Trophoblast cell (in vitro differentiated cells and primary cell): Measurements from ENCODE around the gene KIF5C.

Experiments used
- DNase-seq, 2 donors: peaks; one replicate each; pipeline ENCODE4 v3.0.0-alpha.2; 2016
- H2AFZ ChIP-seq: 2 replicates; pipeline ENCODE4 v1.6.1; 2013; ENCODE audit warnings: low read length, moderate library complexity, mild to moderate bottlenecking; ENCODE audit not compliant: insufficient read depth, poor library complexity
- H2AK5ac ChIP-seq: 2 replicates; pipeline ENCODE4 v1.6.1; 2013; ENCODE audit warnings: mild to moderate bottlenecking, low read length
- H2BK120ac ChIP-seq: 2 replicates; pipeline ENCODE4 v1.6.1; 2013; ENCODE audit warnings: low read length, mild to moderate bottlenecking, moderate library complexity; ENCODE audit not compliant: insufficient read depth, poor library complexity
- H2BK12ac ChIP-seq: 2 replicates; pipeline ENCODE4 v1.6.1; 2013; ENCODE audit warnings: mild to moderate bottlenecking, low read length, moderate library complexity
- H2BK5ac ChIP-seq: 2 replicates; pipeline ENCODE4 v1.6.1; 2013; ENCODE audit warnings: low read length, low read depth, moderate library complexity, mild to moderate bottlenecking; ENCODE audit not compliant: poor library complexity
- H3K14ac ChIP-seq: 2 replicates; pipeline ENCODE4 v1.6.1; 2013; ENCODE audit warnings: mild to moderate bottlenecking, low read length
- H3K18ac ChIP-seq: 2 replicates; pipeline ENCODE4 v1.6.1; 2013; ENCODE audit warnings: mild to moderate bottlenecking, low read length
- H3K23ac ChIP-seq: 2 replicates; pipeline ENCODE4 v1.6.1; 2013; ENCODE audit warnings: low read length
- H3K27ac ChIP-seq: 2 replicates; pipeline ENCODE4 v1.5.1; 2013; ENCODE audit warnings: low read depth, mild to moderate bottlenecking, inconsistent platforms, low read length, moderate library complexity
- H3K27me3 ChIP-seq: 2 replicates; pipeline ENCODE4 v1.6.1; 2013; ENCODE audit warnings: inconsistent platforms, mild to moderate bottlenecking, low read length, moderate library complexity; ENCODE audit not compliant: insufficient read depth
- H3K36me3 ChIP-seq, 2 experiments: 1 replicate in 1 of 2; 2 replicates in 1 of 2; pipeline ENCODE4 v1.6.1; 2013; ENCODE audit warnings: low read length in 2 of 2, mild to moderate bottlenecking in 2 of 2, moderate library complexity in 1 of 2; ENCODE audit not compliant: insufficient read depth in 2 of 2, control insufficient read depth in 1 of 2
- H3K4ac ChIP-seq: 2 replicates; pipeline ENCODE4 v1.6.1; 2013; ENCODE audit warnings: low read depth, mild to moderate bottlenecking, low read length, moderate library complexity
- H3K4me1 ChIP-seq, 2 experiments: 1 replicate in 1 of 2; 2 replicates in 1 of 2; pipeline ENCODE4 v1.6.1; 2013; ENCODE audit warnings: low read length in 2 of 2, mild to moderate bottlenecking in 2 of 2, moderate library complexity in 1 of 2; ENCODE audit not compliant: insufficient read depth in 2 of 2, control insufficient read depth in 1 of 2
- H3K4me2 ChIP-seq: 2 replicates; pipeline ENCODE4 v1.6.1; 2013; ENCODE audit warnings: inconsistent platforms, mild to moderate bottlenecking, low read length, moderate library complexity
- H3K4me3 ChIP-seq: 2 replicates; pipeline ENCODE4 v1.5.1; 2013; ENCODE audit warnings: mild to moderate bottlenecking, low read depth, low read length, inconsistent platforms
- H3K79me1 ChIP-seq: one replicate; pipeline ENCODE4 v1.6.1; 2013; ENCODE audit warnings: low read length
- H3K79me2 ChIP-seq: 2 replicates; pipeline ENCODE4 v1.6.1; 2013; ENCODE audit warnings: low read length, mild to moderate bottlenecking; ENCODE audit not compliant: control insufficient read depth, insufficient read depth, poor library complexity
- H3K9ac ChIP-seq: 2 replicates; pipeline ENCODE4 v1.6.1; 2013; ENCODE audit warnings: mild to moderate bottlenecking, low read length
- H3K9me3 ChIP-seq: 2 replicates; pipeline ENCODE4 v1.6.1; 2013; ENCODE audit warnings: low read depth, mild to moderate bottlenecking, control low read depth, inconsistent platforms, low read length; ENCODE audit not compliant: insufficient read depth
- H4K12ac ChIP-seq: 2 replicates; pipeline ENCODE4 v1.6.1; 2013; ENCODE audit warnings: low read depth, mild to moderate bottlenecking, low read length, moderate library complexity
- H4K8ac ChIP-seq: 2 replicates; pipeline ENCODE4 v1.6.1; 2013; ENCODE audit warnings: low read depth, mild to moderate bottlenecking, low read length, moderate library complexity
- H4K91ac ChIP-seq: one replicate; pipeline ENCODE4 v1.6.1; 2013; ENCODE audit warnings: low read depth, mild to moderate bottlenecking, low read length, moderate library complexity
- WGBS: extraction: QIAGEN DNeasy Blood & Tissue Kit; methylation state at CpG from one replicate; pipeline ENCODE4 v1.1.7; 2013; ENCODE audit warnings: missing lambda C conversion rate; ENCODE audit not compliant: insufficient read length, insufficient coverage; ENCODE audit errors: extremely low coverage; 5-methylcytosine and 5-hydroxymethylcytosine counted together

Gene KIF5C

DNA sequence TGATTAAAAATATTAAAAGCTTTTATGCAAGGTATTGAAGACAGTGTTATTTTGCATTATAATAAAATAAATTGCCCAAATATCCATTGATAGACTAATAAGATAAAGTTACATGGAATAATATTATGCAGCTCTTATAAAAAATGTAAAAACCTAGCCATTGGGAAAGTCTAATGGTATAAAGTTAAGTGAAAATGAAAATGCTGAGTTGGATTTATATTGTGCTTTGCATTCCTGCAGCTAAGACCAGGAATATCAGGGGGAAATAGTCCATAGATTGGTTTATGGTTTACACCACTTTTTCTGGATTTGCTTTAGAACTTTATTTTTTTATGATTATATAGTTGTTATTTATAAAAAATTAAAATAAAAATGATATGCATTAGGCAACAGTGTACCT, 117.4 kb downstream of the KIF5C start:
- H4K8ac ChIP-seq, result no peak overlapping the region
- H3K27ac ChIP-seq, result no peak overlapping the region
- H3K4me2 ChIP-seq, result no peak overlapping the region
- no peaks in the 10 kb centered on the region for H3K27me3 ChIP-seq
- H3K36me3 ChIP-seq, result no peaks in the 10 kb centered on the region
- no peak overlapping the region for H3K18ac ChIP-seq
- H3K23ac ChIP-seq, result no peak overlapping the region
- no peaks in the 10 kb centered on the region for H3K79me2 ChIP-seq
- no peak overlapping the region for H3K14ac ChIP-seq
- H3K79me1 ChIP-seq, result no peaks in the 10 kb centered on the region
- no peak overlapping the region for H2AFZ ChIP-seq
- no peak overlapping the region for H2AK5ac ChIP-seq
- no peak overlapping the region for H3K4me3 ChIP-seq
- H4K91ac ChIP-seq, result no peak overlapping the region
- DNase-seq, result no peak
- no peak overlapping the region for H2BK5ac ChIP-seq
- H2BK120ac ChIP-seq, result no peak overlapping the region
- H2BK12ac ChIP-seq, result no peak overlapping the region
- H3K4me1 ChIP-seq, result no peaks in the 10 kb centered on the region
- no peaks in the 10 kb centered on the region for H3K9me3 ChIP-seq
- no peak overlapping the region for H3K9ac ChIP-seq
- no peak overlapping the region for H4K12ac ChIP-seq
- H3K4ac ChIP-seq, result no peak overlapping the region

DNA sequence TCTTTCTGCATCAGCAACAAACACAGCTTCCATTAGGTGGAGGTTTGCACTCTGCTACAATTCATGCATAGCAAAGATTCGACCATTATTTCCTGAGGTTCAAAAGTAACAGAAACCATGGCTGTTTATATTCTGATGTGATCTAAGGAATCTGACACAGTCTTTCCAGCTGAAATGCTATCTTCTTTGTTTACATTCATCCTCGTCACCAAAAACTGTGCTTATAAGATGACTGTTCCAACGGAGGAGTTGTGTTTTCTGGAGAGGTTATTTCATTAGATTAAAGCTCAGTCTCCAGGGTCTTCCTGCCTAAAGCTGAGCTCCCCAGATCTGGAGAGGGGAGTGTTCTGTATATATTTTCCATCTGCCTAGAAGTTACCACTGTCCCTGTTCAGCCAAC, 118.3 kb downstream of the KIF5C start:
- WGBS, result no CpG with 5 or more reads among the region's 3 CpGs
- H4K91ac ChIP-seq, result no peak overlapping the region
- H2BK120ac ChIP-seq, result no peak overlapping the region
- no peak overlapping the region for H3K4me2 ChIP-seq
- no peak overlapping the region for H3K4me3 ChIP-seq
- no peak overlapping the region for H3K9ac ChIP-seq
- H3K14ac ChIP-seq, result no peak overlapping the region
- H3K18ac ChIP-seq, result no peak overlapping the region
- H3K23ac ChIP-seq, result no peak overlapping the region
- no peak overlapping the region for H3K27ac ChIP-seq
- H3K79me2 ChIP-seq, result no peaks in the 10 kb centered on the region
- H2BK5ac ChIP-seq, result no peak overlapping the region
- no peak overlapping the region for H4K12ac ChIP-seq
- no peak overlapping the region for H2AK5ac ChIP-seq
- H3K4ac ChIP-seq, result no peak overlapping the region
- H3K9me3 ChIP-seq, result no peaks in the 10 kb centered on the region
- H3K27me3 ChIP-seq, result no peaks in the 10 kb centered on the region
- no peak overlapping the region for H2BK12ac ChIP-seq
- H3K36me3 ChIP-seq, result no peaks in the 10 kb centered on the region
- no peak overlapping the region for H4K8ac ChIP-seq
- H3K4me1 ChIP-seq, result no peaks in the 10 kb centered on the region
- H3K79me1 ChIP-seq, result no peaks in the 10 kb centered on the region
- H2AFZ ChIP-seq, result no peak overlapping the region
- DNase-seq, result no peak

DNA sequence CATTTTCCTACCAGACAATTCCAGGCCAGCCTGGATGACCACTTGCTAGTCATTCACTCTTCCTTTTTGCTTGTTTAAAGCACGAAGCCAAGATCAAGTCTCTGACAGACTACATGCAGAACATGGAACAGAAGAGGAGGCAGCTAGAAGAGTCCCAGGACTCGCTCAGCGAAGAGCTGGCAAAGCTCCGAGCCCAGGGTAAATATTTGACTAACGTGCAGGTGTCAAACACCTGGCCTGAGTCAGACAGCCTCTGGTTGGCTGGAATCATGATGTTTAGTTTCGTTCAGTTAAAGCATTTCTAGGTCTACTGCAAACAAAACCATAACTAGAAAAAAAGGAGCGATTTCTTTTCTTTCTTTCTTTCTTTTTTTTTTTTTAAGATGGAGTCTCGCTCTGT, 119.3 kb downstream of the KIF5C start:
- Histone ChIP-seq H3K36me3 (no peaks in the 10 kb centered on the region), H3K4me2 (no peak overlapping the region), H3K23ac (no peak overlapping the region), H3K4ac (no peak overlapping the region), H3K14ac (no peak overlapping the region), H4K91ac (no peak overlapping the region), H3K9ac (no peak overlapping the region), H4K8ac (no peak overlapping the region), H3K4me3 (no peak overlapping the region), H3K79me1 (no peaks in the 10 kb centered on the region), H2BK120ac (no peak overlapping the region), H2BK12ac (no peak overlapping the region), H2AK5ac (no peak overlapping the region), H3K9me3 (no peaks in the 10 kb centered on the region), H3K18ac (no peak overlapping the region), H2BK5ac (no peak overlapping the region), H3K27me3 (no peaks in the 10 kb centered on the region), H3K27ac (no peak overlapping the region), H3K79me2 (no peaks in the 10 kb centered on the region), H4K12ac (no peak overlapping the region), H3K4me1 (no peaks in the 10 kb centered on the region), H2AFZ (no peak overlapping the region)
- no CpG with 5 or more reads among the region's 8 CpGs for WGBS
- no peak for DNase-seq

DNA sequence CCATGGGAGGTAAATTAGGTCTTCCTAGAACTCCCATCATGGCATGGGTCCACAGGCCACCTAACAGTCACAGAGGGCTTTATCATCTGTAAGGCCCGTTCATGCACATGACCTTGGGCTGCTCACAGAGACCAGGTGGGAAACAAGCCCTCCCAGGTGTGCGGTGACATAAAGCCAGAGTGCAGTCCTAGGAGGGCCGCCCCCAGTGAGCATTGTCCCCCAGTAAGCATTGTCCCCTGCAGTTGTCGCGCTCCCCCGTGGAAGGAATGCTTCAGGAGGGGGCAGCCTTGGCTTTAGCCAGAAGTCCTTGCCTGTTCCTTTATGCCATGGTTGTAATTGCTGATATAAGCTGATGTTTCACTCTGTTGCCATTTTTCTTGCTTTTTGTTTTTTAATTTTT, 121.8 kb downstream of the KIF5C start:
- Histone ChIP-seq H3K4me3 (no peak overlapping the region), H3K79me1 (no peaks in the 10 kb centered on the region), H3K18ac (no peak overlapping the region), H3K4me2 (no peak overlapping the region), H3K14ac (no peak overlapping the region), H4K8ac (no peak overlapping the region), H3K27me3 (no peaks in the 10 kb centered on the region), H3K27ac (no peak overlapping the region), H3K9ac (no peak overlapping the region), H4K91ac (no peak overlapping the region), H2BK5ac (no peak overlapping the region), H4K12ac (no peak overlapping the region), H3K4me1 (no peaks in the 10 kb centered on the region), H3K4ac (no peak overlapping the region), H3K23ac (no peak overlapping the region), H2BK120ac (no peak overlapping the region), H3K36me3 (no peaks in the 10 kb centered on the region), H2AFZ (no peak overlapping the region), H2BK12ac (no peak overlapping the region), H3K9me3 (peaks cover 2% of the 10 kb centered on the region), H3K79me2 (no peaks in the 10 kb centered on the region), H2AK5ac (no peak overlapping the region)
- WGBS, result no CpG with 5 or more reads among the region's 6 CpGs
- no peak for DNase-seq
